ENCODE measurements around the gene FGF16. TPM values are rescaled to one million over a fixed set of nuclear protein-coding genes. Genes with fewer than 3 reads are reported as not detected.
"Not testable (repeated sequence)": the region's sequence is repeated elsewhere in the genome, so short reads cannot be mapped to it uniquely, and the experiment has no call there.

The FGF16 gene
- total and polyA plus RNA-seq, 5 donors from 2014 or later, result not detected

- H3K27me3 ChIP-seq (ENCODE audit: control insufficient read depth, insufficient read depth, low read length); H3K9me3 ChIP-seq (ENCODE audit: control insufficient read depth in 2 of 2, low read length in 2 of 2); H3K36me3 Mint-ChIP-seq; H3K27me3 Mint-ChIP-seq; H3K36me3 ChIP-seq (ENCODE audit: control insufficient read depth, insufficient read depth, low read length); H3K9me3 Mint-ChIP-seq; H3K27ac Mint-ChIP-seq; H3K4me1 ChIP-seq (ENCODE audit: control insufficient read depth, insufficient read depth, low read length, poor library complexity, severe bottlenecking); H3K4me3 ChIP-seq (ENCODE audit: low read depth, low read length); DNase-seq; ATAC-seq (ENCODE audit: low read depth in 2 of 2); H3K4me3 Mint-ChIP-seq; H3K27ac ChIP-seq (ENCODE audit: insufficient read depth, low read length, poor library complexity, severe bottlenecking): not testable (repeated sequence)
- H3K4me1 Mint-ChIP-seq, result peaks cover 0 to 18% (median 15%) of the 10 kb centered on the region in 4 donors
Measured at GRCh38 chrX:77500164-77500563, 53.0 kb downstream of the FGF16 start.

- Mint-ChIP-seq H3K27me3 (no peaks in the 10 kb centered on the region), H3K36me3 (no peaks in the 10 kb centered on the region), H3K4me1 (peaks cover 0 to 23% (median 16%) of the 10 kb centered on the region in 4 donors), H3K9me3 (no peaks in the 10 kb centered on the region), H3K4me3 (no peak overlapping the region), H3K27ac (peak overlapping the region in 2 of 3 donors; percentile 15 to 30)
- Histone ChIP-seq H3K9me3 (ENCODE audit: control insufficient read depth in 2 of 2, low read length in 2 of 2) (no peaks in the 10 kb centered on the region), H3K27me3 (ENCODE audit: control insufficient read depth, insufficient read depth, low read length) (no peaks in the 10 kb centered on the region), H3K4me1 (ENCODE audit: control insufficient read depth, insufficient read depth, low read length, poor library complexity, severe bottlenecking) (peaks cover 4% of the 10 kb centered on the region), H3K27ac (ENCODE audit: insufficient read depth, low read length, poor library complexity, severe bottlenecking) (no peak overlapping the region), H3K36me3 (ENCODE audit: control insufficient read depth, insufficient read depth, low read length) (peaks cover 12% of the 10 kb centered on the region), H3K4me3 (ENCODE audit: low read depth, low read length) (no peak overlapping the region)
- no peak for DNase-seq
- ATAC-seq (ENCODE audit: low read depth in 2 of 2), result no peak
Measured at GRCh38 chrX:77502951-77503525, 55.8 kb downstream of the FGF16 start.

GRCh38 chrX:77505227-77505626 is 58.0 kb downstream of the FGF16 start:
- peak overlapping the region in 2 of 3 donors; percentile 31 to 43 for H3K27ac Mint-ChIP-seq
- peaks cover 28% of the 10 kb centered on the region for H3K36me3 ChIP-seq (ENCODE audit: control insufficient read depth, insufficient read depth, low read length)
- no peak overlapping the region for H3K4me3 Mint-ChIP-seq
- H3K9me3 ChIP-seq (ENCODE audit: control insufficient read depth in 2 of 2, low read length in 2 of 2), result no peaks in the 10 kb centered on the region
- no peaks in the 10 kb centered on the region for H3K27me3 ChIP-seq (ENCODE audit: control insufficient read depth, insufficient read depth, low read length)
- H3K4me1 Mint-ChIP-seq, result peaks cover 0 to 15% (median 11%) of the 10 kb centered on the region in 4 donors
- ATAC-seq (ENCODE audit: low read depth in 2 of 2), result no peak
- peaks cover 0 to 1% (median 0%) of the 10 kb centered on the region in 7 donors for H3K9me3 Mint-ChIP-seq
- H3K36me3 Mint-ChIP-seq, result peaks cover 13% of the 10 kb centered on the region
- H3K27ac ChIP-seq (ENCODE audit: insufficient read depth, low read length, poor library complexity, severe bottlenecking), result peak overlapping the region; percentile 5
- H3K4me3 ChIP-seq (ENCODE audit: low read depth, low read length), result no peak overlapping the region
- peak in 1 of 3 donors; percentile 4 for DNase-seq
- H3K27me3 Mint-ChIP-seq, result no peaks in the 10 kb centered on the region
- peaks cover 4% of the 10 kb centered on the region for H3K4me1 ChIP-seq (ENCODE audit: control insufficient read depth, insufficient read depth, low read length, poor library complexity, severe bottlenecking)
